Activated naive CD4-positive, alpha-beta T cell treated with anti-CD3 and anti-CD28 coated beads, Interleukin-2, amount 50 U/mL, for 16 hours (primary cell): Measurements from ENCODE around the gene MCF2L.
"Not testable (repeated sequence)": the region's sequence is repeated elsewhere in the genome, so short reads cannot be mapped to it uniquely, and the experiment has no call there.

ENCODE experiments used
- DNase-seq: peaks from one replicate; pipeline ENCODE4 v3.0.0-alpha.2; 2020

Gene MCF2L, protein sequence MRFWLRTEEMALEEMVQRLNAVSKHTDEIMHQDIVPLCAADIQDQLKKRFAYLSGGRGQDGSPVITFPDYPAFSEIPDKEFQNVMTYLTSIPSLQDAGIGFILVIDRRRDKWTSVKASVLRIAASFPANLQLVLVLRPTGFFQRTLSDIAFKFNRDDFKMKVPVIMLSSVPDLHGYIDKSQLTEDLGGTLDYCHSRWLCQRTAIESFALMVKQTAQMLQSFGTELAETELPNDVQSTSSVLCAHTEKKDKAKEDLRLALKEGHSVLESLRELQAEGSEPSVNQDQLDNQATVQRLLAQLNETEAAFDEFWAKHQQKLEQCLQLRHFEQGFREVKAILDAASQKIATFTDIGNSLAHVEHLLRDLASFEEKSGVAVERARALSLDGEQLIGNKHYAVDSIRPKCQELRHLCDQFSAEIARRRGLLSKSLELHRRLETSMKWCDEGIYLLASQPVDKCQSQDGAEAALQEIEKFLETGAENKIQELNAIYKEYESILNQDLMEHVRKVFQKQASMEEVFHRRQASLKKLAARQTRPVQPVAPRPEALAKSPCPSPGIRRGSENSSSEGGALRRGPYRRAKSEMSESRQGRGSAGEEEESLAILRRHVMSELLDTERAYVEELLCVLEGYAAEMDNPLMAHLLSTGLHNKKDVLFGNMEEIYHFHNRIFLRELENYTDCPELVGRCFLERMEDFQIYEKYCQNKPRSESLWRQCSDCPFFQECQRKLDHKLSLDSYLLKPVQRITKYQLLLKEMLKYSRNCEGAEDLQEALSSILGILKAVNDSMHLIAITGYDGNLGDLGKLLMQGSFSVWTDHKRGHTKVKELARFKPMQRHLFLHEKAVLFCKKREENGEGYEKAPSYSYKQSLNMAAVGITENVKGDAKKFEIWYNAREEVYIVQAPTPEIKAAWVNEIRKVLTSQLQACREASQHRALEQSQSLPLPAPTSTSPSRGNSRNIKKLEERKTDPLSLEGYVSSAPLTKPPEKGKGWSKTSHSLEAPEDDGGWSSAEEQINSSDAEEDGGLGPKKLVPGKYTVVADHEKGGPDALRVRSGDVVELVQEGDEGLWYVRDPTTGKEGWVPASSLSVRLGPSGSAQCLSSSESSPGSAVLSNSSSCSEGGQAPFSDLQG

DNA sequence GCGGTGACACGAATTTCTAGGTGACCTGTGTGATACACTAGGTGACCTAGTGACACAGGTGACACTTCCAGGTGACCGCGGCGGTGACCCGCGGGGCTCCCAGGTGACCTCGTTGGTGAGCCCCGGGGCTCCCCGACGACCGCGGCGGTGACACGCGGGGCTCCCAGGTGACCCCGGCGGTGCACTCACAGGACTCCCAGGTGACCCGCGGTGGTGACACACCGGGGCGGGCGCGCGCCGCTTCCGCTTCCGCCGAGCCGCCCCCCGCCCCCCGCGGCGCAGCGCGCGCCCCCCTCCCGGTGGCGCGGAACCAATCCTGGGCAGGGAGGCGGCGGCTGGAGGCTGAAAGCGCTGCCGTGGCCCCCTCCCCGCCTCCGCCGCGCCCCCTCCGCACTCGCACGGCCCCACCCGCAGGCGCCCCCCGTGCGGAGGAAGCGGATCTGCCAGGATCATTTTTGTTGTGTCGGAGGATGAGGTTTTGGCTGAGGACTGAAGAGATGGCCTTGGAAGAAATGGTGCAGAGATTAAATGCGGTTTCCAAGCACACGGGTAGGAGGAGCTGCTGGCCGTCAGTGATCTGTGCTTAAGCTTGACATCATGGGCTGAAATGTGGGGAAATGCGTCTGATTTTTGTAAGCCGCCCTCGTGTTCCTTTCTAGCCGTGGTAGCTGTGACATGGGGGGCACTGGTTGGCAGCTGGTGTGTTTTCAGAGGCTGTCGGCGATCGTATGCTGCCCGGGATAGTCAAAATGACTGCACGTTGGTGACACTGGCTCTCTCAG is at the start of gene MCF2L:
TSS of gene MCF2L (plus strand) at position 305 of the 782 bp plus-strand sequence. CDS start at position 471, 166 bp downstream.
- peak; percentile 76 for DNase-seq

DNA sequence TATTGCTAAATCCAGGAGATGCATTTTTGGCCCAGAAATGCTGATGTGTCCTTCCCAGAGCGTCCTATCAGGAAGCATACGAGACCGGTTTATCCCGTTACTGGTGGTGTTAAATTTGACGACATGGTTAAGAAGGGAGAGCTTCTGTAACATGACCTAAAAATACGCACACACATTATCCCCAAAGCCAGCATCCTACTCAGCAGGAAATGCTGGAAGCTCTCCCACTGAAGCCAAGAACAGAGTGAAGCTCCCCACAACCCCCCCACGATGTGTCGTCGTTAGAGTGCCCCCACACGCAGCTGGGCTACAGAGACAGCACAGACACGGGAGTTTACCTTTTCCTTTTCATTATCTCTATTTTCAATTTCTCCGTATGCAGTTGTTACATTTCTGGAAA is 45.1 kb upstream of the MCF2L start:
- no peak for DNase-seq

DNA sequence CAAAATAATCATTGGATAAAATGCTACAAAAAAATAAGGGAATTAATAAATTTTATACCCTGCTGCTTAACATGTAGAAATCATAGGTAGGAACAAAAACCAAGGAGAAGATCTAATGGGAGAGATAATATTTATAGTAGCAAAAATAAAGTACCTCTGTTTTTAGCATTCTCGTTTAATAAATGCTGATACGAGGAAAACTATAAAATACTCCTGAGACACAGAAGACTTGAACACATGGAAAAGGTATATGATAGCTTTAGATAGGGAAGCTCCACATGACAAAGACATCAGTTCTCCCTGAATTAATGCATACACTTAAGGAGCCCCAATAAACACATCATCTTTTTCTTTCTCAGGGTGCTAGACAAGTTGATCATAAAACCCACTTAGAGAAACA is 44.6 kb upstream of the MCF2L start:
- no peak for DNase-seq

DNA sequence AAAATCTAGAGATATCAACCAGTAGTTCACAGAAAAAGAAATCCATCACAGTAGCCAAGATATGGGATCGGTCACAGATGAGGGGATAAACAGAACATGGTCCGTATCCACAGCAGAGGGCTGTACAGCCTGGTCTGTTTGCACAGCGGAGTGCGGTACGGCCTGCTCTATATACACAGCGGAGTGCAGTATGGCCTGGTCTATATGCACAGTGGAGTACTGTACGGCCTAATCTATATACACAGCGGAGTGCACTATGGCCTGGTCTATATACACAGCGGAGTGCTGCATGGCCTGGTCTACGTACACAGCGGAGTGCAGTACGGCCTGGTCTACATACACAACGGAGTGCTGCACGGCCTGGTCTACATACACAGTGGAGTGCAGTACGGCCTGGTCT is 43.0 kb upstream of the MCF2L start:
- DNase-seq: no peak

DNA sequence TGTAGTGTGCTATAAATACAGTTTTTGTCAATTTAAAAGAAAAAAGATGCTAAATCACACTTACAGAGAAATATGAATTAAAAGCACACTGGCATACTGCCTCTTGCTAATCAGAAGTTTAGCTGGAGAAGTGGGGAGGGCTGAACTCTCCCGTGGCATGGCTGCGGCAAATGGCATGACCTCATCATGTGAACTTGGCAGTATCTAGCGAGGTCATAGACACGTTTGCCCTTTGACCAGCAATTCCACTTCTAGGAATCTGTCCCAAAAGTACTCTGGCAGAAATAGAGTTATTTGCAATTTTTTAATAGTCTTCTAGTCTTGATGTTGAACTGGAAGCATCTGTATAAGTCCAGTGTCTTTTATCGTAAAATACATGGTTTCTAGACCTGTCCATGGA is 42.0 kb upstream of the MCF2L start:
- no peak for DNase-seq

DNA sequence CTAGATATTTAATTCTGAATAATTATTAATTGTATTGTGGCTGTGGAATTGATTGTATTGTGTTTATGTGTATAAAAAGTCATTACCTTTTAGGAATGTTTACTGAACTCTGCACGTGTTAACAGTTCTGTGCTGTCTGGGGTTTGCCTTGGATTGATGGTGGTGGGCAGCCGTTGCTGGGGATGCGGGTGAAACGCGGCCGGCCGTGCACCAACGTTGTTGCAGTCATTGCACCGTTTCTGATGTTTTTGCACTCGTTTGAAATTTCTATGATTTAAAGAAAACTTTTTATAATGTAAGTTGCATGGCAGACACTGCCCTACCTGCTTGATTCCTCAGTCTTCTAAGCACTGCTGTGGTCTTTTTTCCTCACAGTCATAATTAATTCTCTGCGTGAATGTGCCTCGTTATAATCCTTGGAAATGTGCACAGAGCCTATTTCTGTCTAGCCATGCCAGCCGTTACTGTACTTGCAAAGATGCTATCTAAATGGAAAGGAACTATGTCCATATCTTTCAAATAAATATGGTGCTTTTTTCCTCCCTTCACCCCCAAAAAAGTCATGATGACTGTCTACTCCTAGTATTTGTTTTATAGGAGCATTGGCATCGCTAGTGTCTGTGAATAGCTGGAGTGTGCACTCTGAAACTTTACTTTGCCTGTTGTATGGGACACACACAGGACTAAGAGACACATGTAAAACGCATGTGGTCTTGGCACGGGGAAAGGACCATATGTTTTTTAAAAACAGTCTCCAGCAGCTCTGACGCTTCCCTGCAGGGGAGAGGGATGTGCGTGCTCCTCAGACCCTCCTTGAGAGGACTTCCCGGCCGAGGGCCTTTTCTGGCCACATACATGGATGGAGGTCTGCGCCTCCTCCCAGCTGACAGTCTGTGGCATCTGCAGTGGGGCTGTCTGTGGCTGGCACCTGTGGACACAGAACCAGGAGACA is 40.7 kb upstream of the MCF2L start:
- DNase-seq: no peak

DNA sequence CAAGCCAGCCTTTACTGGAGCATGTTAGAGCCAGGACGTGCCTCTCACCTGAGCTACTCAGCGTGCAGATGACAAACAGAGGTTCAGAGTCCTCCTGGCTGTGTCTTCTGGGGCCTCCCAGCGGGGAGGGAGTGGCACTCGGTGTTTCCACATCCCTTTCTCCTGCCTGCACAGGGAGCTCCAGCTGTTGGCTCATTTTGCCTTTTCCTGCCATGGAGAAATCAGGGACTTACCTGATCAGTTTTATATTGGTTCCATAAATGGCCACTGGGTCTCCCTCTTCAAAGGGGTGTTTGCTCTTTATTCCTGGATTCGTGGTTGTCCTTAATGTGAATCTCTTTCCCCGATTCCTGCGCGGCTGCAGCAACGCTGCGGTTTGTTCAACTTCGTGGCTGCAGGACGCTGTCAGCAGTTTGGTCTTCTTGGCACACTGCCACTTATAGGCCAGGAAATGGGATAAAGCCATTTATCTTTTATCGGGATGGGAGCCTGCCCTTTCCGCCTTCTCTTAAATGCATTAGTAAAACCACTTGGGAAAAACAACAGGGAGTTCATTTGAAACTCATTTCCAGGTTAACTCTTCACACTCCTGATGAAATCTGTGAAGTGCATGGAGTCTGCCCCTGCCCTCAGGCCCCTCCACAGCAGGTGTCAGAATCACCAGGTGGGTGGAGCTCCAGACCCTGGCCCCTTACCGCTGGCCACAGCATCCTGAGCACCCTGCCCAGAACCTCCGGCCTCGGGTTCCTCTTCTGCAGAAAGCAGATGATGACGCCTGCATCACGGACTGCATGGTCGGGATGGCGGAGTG is 39.8 kb upstream of the MCF2L start:
- no peak for DNase-seq

DNA sequence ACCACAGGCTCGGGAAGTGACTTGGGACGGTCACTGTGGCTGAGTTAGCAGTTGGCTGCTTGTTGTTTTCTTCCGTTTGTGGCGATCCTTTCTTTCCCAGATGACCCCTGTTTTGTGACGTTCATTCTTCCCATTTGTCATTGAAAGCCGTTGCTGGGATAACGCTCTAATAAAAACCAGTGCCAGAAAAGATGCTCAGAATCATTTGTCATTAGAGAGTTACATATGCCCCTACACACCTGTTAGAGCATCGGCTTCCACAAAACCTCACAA is 39.3 kb upstream of the MCF2L start:
- no peak for DNase-seq

DNA sequence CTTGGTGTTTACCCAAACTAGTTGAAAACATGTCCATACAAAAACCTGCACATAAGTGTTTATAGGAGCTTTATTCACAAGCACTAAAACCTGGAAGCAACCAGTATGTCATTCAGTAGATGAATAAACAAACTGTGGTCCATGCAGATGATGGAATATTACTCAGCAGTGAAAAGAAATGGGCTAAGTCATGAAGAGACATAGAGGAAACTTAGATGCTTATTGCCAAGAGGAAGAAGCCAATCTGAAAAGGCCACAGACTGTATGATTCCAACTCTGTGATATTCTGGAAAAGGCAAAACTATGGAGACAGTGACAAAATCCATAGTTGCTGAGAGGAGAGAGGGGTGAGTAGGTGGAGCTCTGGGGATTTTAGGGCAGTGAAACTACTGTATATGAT is 38.8 kb upstream of the MCF2L start:
- no peak for DNase-seq

DNA sequence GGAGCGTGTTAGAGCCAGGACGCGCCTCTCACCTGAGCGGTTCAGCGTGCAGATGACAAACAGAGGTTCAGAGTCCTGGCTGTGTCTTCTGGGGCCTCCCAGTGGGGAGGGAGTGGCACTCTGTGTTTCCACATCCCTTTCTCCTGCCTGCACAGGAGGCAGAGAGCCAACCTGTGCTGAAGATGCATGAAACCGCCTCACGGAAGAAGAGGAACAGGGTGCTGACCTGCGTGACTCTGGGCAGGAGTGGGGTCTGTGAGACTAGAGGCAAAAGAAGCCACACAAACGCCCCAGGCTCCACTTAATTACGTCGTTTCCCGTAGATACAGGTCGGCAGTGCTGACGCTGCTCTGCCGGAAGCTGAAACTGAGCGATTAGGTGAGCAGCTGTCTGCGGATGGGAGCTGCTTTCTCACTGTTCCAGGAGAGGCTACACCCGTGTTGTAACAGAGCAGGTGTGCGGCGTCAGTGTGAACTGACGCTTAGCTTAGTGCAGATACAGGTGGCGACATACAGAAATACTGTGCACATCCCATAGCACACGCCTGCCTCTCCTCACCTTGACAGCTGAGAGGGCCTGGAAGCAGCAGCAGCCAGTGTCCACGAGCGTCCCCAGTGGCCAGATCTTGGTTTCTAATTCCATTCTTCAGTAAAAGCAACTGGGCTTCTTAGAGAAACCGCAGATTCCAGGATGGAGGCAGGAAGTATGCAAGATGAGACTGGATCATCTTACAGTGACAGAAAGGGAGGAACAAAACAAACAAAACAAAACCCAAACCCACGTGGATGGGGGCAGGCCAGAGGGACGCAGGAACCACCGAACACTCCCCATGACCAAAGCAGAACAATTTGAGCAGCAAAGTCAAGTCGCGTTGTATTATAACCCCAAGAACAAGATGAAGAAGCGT is 37.7 kb upstream of the MCF2L start:
- no peak for DNase-seq

DNA sequence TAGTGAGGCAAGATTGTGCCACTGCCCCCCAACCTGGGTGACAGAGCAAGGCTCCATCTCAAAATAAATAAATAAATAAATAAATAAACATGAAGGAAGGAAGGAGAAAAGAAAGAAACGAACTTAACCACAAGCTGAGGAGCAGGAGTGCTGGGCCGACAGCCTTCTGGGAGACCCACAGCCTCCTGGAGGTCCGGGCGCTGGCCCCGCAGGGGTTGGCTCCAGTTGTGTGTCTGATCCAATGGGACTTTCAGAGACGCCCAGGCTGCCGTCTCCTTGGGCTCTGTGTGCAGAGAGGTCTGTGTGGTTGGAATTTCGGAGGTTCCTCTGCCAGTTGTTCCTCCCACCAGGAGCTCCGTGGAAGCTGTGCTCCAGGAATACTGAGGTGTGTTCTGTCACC is 36.0 kb upstream of the MCF2L start:
- DNase-seq: no peak

DNA sequence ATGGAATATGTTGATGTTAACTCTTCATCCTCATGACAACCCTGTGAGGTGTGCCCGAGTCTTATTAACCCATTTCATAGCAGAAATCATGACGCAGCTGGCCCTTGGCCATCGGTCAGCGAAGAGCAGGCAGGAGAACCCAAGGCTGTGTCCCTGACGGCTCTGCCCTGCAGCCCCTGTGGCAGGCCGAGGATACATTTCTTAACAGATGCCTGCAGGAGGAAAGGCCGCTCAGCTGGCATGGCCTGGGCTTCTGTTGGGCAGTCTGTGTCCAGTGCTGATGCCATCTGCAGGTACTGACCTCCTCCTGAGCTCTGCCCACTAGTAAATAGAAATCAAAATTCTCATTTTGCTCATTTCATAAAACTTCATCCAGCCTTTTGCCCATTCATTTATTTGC is 35.4 kb upstream of the MCF2L start:
- DNase-seq: no peak

DNA sequence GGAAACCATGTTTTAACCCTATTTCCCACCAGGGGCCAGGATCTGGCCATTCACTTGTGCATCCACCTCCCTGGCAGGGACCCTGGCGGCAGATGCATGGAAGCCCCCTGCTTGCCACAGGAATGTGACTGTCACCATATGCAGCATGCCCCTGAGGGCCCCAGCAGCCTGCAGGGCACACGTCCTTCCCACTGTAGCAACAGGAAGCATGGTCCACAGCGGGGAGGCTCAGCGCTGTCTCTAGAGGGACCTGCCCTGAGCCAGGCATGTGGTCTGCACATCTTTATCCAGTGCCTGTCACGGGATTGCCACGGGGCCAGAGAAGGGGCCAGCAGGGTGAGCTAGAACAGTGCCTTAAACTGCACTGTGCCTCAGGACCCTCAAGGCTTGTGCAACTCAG is 34.9 kb upstream of the MCF2L start:
- no peak for DNase-seq

DNA sequence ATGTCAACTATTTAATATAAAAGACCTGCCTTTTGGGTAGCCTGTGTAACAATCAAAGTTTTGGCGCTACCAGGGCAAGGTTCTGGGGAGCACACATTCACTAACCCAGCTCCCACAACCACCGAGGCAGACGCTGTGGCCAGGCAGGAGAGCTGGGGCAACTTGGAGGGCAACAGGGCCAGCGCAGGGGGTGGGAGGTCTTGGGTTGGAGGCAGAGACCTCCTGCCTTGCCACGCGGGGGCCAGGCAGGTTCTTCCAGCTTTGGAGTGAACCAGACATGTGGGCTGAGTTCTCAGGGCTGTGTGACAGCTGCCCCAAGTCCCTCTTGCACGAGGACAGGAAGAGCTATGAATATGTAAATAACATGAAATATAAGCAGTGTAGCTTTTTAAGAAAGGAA is 30.3 kb upstream of the MCF2L start:
- no peak for DNase-seq

DNA sequence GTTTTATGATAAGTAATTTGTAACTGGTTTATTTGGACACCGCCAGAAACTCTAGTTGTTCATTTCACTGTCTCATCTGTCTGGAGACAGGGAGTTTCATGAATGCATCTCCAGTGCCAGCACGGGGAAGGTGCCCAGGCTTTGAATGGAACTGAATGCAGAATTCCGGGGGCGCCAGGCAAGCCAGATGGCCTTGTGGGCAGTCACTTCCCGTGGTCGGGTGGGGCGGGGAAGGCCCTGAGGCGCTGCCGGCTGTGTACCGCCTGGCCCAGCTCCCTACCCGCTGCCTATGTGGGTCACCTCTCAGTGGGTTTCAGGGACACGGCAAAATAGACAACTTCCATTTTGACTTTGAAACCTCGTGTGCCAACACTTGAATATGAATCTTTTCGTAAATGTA is 28.8 kb upstream of the MCF2L start:
- no peak for DNase-seq

DNA sequence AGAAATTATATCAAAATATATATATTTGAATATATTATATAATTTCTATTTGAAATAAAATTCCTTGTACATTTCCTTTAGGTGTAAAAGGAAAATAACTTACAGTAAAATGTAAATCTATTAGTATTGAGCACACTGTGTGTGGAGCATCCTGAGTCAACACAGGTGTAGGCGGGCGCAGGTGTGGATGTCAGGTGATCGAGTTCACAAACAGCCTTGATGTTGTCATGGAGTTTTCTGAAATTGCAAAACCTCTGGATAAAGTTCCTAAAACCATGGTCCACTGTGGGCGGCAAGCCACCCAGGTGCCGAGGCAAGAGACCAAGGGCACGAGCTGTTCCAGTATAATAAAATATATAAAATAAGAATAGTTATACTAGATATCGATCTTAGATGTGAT is 27.7 kb upstream of the MCF2L start:
- no peak for DNase-seq

DNA sequence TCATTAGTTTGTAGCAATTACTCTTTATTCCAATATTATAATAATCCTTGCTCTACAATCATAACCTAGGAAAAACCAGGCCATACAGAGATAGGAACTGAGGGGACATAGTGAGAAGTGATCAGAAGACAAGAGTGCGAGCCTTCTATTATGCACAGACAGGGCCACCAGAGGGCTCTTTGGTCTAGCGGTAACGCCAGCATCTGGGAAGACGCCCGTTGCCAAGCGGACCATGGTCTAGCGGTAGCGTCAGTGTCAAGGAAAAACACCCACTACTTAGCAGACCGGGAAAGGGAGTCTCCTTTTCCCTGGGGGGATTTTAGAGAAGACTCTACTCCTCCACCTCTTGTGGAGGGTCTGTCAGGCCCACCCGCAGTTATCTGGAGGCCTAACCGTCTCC is 27.2 kb upstream of the MCF2L start:
- DNase-seq: not testable (repeated sequence)

DNA sequence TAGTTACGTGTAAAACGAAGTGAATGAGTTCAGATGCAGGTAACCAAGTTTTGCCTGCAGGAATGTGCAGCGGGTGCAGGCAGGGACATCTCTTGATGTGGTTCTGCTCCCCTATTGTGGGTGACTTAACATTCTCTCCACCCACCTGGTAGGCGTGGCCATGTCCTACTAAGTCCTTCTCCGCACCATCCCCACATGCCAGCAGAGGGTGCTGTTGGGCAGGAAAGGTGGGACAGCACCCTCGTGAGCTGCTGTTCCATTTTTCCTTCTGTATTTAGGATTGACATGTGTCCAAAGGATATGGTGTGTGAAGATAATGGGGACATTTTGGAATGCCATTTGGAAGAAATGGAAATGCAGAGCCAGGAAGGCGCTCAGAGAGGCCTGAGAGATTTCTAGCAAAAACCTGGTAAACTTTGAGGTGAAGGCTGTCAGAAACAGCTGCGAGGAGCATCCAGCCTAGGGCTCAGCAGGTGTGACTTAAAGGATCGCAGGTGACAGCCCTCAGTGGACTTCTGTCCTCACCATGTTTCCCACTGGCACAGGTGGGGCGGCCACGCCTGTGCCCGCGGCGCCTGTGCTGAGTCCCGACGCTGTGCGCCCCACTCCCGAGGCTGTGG is 26.2 kb upstream of the MCF2L start:
- DNase-seq: peak; percentile 98
